ENCODE data around the gene HSPA6. TPM values are rescaled to one million over a fixed set of nuclear protein-coding genes. Genes with fewer than 3 reads are reported as not detected.
"Not testable (repeated sequence)": the region's sequence is repeated elsewhere in the genome, so short reads cannot be mapped to it uniquely, and the experiment has no call there.

The HSPA6 gene
- polyA plus RNA-seq, 5 donors, result 0.78 to 1.7 (median 0.88) TPM

- DNase-seq, result no peak
Measured at GRCh38 chr1:161502641-161503393, 21.5 kb upstream of the HSPA6 start.

GRCh38 chr1:161503394-161503748, 21.0 kb upstream of the HSPA6 start:
- DNase-seq, result no peak

- no peak for DNase-seq
Measured at GRCh38 chr1:161505686-161506085, 18.7 kb upstream of the HSPA6 start.

GRCh38 chr1:161506336-161507223, 17.8 kb upstream of the HSPA6 start:
- no peak for DNase-seq

GRCh38 chr1:161510477-161510876, 13.9 kb upstream of the HSPA6 start:
- DNase-seq, result no peak

- DNase-seq, result peak; percentile 49 to 61
Measured at GRCh38 chr1:161511018-161511755, 13.2 kb upstream of the HSPA6 start.

GRCh38 chr1:161511756-161512060, 12.6 kb upstream of the HSPA6 start:
- no peak for DNase-seq

- not testable (repeated sequence) for DNase-seq
Measured at GRCh38 chr1:161512636-161513447, 11.5 kb upstream of the HSPA6 start.

- not testable (repeated sequence) for DNase-seq
Measured at GRCh38 chr1:161513448-161513780, 10.9 kb upstream of the HSPA6 start.

- not testable (repeated sequence) for DNase-seq
Measured at GRCh38 chr1:161513953-161514352, 10.4 kb upstream of the HSPA6 start.

GRCh38 chr1:161523041-161523816, 1.1 kb upstream of the HSPA6 start:
- not testable (repeated sequence) for DNase-seq

GRCh38 chr1:161524742-161525291, 477 bp downstream of the HSPA6 start:
- DNase-seq, result not testable (repeated sequence)

GRCh38 chr1:161525321-161525720, 981 bp downstream of the HSPA6 start:
- not testable (repeated sequence) for DNase-seq

GRCh38 chr1:161525918-161526317, 1.6 kb downstream of the HSPA6 start:
- not testable (repeated sequence) for DNase-seq

GRCh38 chr1:161528550-161528949, 4.2 kb downstream of the HSPA6 start:
- DNase-seq, result not testable (repeated sequence)

GRCh38 chr1:161529463-161530104, 5.2 kb downstream of the HSPA6 start:
- not testable (repeated sequence) for DNase-seq

GRCh38 chr1:161530158-161530557, 5.8 kb downstream of the HSPA6 start:
- DNase-seq, result peak in 1 of 2 donors; percentile 69

- DNase-seq, result peak; percentile 81 to 91
Measured at GRCh38 chr1:161530671-161531641, 6.6 kb downstream of the HSPA6 start.
